Loucy (cell line): ENCODE data around the gene DUSP21.

Experiments used
- EZH2phosphoT487 ChIP-seq: fragments of 200-600 bp; IDR thresholded peaks from 2 replicates; pipeline ENCODE4 v1.6.1; 2018; ENCODE audit warnings: antibody characterized with exemption, mild to moderate bottlenecking, moderate library complexity, borderline replicate concordance
- TF ChIP-seq, protein P1 (sequence below): fragments of 200-600 bp; sonication (generic); conservative IDR thresholded peaks from 2 replicates; pipeline ENCODE4 v1.5.1; 2014; ENCODE audit warnings: mild to moderate bottlenecking, antibody characterized with exemption, low read length

DNA sequence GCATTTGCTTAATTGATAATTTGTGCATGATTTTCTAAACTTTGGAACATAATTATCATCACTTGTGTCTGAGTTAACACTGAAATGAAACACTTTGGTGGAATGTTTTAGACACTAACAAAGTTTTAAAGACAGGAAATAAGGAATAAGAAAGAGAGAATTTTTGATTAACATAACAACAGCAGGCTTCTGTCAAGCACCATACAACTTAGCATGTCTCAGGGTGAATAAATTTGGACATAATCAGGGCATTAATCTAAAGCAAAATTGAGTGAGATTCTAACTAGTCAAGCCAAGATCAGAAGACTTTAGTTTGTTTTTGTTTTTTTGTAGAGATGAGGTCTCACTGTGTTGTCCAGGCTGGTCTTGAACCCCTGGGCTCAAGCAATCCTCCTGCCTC is 28.1 kb upstream of the DUSP21 start:
- TF ChIP-seq, protein P1, sequence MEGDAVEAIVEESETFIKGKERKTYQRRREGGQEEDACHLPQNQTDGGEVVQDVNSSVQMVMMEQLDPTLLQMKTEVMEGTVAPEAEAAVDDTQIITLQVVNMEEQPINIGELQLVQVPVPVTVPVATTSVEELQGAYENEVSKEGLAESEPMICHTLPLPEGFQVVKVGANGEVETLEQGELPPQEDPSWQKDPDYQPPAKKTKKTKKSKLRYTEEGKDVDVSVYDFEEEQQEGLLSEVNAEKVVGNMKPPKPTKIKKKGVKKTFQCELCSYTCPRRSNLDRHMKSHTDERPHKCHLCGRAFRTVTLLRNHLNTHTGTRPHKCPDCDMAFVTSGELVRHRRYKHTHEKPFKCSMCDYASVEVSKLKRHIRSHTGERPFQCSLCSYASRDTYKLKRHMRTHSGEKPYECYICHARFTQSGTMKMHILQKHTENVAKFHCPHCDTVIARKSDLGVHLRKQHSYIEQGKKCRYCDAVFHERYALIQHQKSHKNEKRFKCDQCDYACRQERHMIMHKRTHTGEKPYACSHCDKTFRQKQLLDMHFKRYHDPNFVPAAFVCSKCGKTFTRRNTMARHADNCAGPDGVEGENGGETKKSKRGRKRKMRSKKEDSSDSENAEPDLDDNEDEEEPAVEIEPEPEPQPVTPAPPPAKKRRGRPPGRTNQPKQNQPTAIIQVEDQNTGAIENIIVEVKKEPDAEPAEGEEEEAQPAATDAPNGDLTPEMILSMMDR: no peak
- no peak for TF ChIP-seq EZH2phosphoT487
